Pulmonary artery endothelial cell (primary cell): ENCODE results near the gene TMEM219. TPM values are rescaled to one million over a fixed set of nuclear protein-coding genes. Genes with fewer than 3 reads are reported as not detected.
"Not testable (repeated sequence)": the region's sequence is repeated elsewhere in the genome, so short reads cannot be mapped to it uniquely, and the experiment has no call there.

Source experiments
- DNase-seq: peaks from one replicate; pipeline ENCODE4 v3.0.0-alpha.2; 2011; ENCODE audit warnings: low read depth, low spot score
- total RNA-seq: library from RNA; depleted of rRNA; stranded (reverse); fragments of >200 nt; gene quantifications from 2 replicates; pipeline ENCODE4 v1.2.3, GENCODE V29; 2014

The TMEM219 gene
- total RNA-seq, 1 donor from 2014 or later = 80.9 TPM

DNA sequence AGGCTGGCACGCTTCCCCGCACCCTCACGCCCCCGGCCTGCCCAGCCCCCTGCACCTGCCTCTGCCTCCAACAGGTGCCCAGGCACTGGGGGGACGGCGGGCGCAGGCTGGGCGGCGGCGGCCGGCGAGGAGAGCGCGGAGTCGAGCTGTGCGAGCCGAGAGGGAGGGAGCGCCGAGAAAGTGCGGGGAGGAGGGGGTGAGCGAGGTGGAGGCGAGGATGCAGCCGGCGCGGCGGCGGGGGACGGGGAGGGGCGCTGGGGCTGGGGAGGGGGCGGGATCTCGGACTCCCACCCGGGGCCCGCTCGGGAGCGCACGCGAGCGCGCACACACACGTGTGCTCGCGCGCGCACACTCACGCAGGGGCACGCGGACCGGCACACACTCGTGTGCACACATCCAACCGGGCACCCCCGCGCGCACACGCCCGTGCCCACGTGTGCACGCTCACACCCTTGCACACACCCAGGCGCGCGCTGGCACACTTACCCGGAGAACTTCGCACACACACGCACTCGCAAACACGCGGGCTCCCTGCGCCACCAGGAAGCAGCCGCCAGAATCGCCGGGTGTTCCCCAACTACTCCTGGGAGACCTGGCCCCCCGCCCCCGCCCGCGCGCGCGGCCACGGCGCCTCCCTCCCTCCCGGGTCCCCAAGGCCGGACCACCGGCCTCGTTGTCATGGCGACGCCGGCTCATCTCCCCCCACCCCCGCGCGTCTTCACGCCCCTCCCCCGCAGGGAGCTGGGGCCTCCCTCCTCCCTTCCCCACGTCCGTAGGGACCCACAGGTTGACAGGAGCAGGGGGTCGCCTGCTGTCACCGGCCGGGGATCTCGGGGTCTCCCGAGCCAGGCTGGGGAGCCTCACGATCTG lies 49.2 kb downstream of the TMEM219 start, which contains the start of gene DOC2A:
Gene DOC2A (minus strand): TSS at position 184 of the 870 bp plus-strand sequence. CDS start 805 bp downstream, outside the sequence.
- no peak for DNase-seq

DNA sequence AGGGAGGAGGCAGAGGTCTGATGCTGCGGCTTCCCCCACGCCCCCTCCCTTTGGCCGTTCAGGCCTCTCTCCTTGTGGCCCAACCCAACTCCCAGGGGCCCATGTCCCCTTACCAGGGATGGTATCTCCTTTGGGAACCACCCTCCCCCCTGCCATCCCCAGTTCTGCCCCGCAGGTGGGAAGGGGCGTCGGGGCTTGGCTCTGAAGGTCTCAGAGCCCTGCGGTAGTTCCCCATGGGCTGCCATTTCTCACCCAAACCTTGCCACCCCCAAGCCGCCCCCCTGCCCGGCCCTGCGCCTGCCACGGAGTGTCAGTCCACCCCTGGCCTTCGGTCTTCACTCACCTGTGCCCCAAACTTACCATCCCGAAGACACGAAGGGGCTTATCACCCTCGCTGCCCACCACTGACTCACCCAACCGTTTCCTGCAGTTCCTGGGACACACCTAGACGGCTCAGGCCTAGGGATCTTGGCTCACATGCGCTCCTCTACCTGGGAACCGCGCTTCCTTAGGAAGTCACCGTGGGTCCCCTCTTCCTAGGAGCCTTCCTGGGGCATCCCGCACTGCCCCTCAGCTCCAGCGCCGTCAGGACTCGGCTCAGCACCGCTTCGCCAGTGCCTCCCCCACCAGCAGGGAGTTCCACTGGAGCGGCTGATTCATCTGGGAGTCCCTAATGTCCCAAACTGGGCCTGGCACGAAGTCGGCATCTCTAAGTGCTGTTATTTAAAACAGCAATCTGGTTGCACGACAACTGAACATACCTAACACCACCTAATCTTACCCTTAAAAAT lies 50.0 kb downstream of the TMEM219 start:
- no peak for DNase-seq

DNA sequence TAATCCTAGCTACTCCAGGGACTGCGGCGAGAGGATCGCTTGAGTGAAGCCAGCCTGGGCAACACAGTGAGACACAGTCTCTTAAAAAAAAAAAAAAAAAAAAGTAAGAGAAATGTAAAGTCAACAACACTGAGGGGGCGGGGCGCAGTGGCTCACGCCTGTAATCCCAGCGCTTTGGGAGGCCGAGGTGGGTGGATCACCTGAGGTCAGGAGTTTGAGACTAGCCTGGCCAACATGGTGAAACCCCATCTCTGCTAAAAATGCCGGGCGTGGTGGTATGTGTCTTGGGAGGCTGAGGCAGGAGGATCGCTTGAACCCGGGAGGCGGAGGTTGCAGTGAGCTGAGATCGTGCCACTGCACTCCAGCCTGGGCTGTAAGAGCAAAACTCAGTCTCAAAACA lies 50.7 kb downstream of the TMEM219 start:
- not testable (repeated sequence) for DNase-seq

DNA sequence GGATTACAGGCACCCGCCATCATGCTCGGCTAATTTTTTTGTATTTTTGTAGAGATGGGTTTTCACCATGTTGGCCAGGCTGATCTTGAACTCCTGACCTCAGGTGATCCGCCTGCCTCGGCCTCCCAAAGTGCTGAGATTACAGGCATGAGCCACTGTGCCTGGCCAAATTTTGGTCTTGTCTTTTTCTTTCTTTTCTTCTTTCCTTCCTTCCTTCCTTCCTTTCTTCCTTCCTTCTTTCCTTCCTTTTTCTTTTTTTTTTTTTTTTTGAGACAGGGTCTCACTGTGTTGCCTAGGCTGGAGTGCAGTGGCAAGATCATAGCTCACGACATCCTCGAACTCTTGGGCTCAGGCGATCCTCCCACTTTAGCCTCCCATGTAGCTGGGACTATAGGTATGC lies 53.6 kb downstream of the TMEM219 start:
- not testable (repeated sequence) for DNase-seq

DNA sequence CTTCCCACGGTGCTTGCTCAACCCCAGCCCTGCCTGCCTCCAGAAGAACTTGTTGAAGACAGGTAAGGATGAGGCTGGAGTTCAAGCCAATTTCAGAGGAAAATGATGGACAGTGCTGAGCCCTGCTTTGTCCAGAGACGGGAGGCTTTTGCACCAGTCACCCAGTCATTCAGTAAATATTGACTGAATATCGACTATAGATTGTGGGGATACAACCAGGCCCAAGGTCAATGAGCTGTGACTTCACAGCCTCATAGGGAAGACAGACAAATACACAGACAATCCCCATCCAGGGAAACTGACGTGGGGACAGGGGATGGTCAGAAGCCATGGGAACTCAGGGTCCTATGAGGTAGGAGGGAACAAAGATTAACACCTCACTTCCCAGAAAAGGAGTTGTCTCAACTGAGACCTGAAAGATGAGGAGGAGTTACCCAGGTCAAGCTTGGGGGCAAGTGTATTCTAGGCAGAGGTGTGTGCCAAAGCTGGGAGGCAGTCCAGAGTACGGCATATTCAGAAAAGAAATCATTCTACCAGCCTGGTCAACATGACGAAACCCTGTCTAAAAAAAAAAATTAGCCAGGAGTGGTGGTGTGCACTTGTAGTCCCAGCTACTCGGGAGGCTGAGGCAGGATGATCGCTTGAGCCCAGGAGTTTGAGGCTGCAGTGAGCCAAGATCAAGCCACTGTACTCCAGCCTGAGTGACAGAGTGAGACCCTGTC lies 54.8 kb downstream of the TMEM219 start:
- no peak for DNase-seq

DNA sequence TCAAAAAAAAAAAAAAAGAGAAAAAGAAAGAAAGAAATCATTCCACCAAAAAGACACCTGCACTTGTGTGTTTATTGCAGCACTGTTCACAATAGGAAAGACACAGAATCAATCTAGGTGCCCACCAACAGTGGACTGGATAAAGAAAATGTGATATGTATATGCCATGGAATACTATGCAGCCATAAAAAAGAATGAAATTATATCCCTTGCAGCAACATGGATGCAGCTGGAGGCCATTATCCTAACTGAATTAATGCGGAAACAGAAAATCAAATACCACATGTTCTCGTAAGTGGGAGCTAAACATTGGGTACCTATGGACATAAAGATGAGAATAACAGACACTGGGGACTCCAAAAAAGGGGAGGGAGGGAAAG lies 55.4 kb downstream of the TMEM219 start:
- DNase-seq = no peak

DNA sequence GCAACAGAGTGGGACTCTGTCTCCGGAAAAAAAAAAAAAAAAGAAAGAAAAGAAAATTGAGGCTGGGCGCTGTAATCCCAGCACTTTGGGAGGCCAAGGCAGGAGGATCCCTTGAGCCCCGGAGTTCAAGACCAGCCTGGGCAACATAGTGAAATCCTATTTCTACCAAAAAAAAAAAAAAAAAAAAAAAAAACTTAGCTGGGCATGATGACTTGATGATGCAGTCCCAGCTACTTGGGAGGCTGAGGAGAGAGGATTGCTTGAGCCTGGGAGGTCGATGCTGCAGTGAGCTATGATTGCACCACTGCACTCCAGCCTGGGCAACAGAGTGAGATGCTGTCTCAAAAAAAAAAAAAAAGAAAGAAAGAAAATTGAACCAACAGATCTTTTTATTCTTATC lies 56.1 kb downstream of the TMEM219 start:
- not testable (repeated sequence) for DNase-seq

DNA sequence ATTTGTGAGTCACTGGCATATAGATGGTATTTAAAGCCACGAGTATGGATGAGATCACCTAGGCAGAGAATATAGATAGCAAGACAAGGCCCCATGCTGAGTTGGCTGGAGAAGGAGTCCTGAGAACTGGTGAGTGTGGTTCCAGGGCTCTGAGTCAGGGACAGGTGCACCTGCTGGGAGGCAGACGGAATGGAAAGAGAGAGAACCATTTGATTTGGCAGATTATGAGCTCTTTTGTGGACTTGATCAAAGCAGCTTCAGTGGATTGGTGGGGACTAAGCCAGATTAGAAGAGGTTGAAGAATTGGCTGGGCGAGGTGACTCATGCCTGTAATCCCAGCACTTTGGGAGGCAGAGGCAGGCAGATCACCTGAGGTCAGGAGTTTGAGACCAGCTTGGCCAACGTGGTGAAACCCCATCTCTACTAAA lies 56.9 kb downstream of the TMEM219 start:
- no peak for DNase-seq

Other genes starting within 250 kb of the TMEM219 start
- not detected in 2 replicates for gene C16orf54, start 216.1 kb upstream of the TMEM219 start, total RNA-seq
- not detected in 2 replicates for gene ZG16, start 183.8 kb upstream of the TMEM219 start, total RNA-seq
- 59.4 and 85.2 TPM in 2 replicates for gene KIF22, start 171.3 kb upstream of the TMEM219 start, total RNA-seq
- gene MAZ, start 155.6 kb upstream of the TMEM219 start, total RNA-seq = 267 and 297 TPM in 2 replicates
- 0.66 and 0.71 TPM in 2 replicates for gene PRRT2, start 149.9 kb upstream of the TMEM219 start, total RNA-seq
- 17.4 and 26.1 TPM in 2 replicates for gene PAGR1, start 145.9 kb upstream of the TMEM219 start, total RNA-seq
- gene MVP, start 141.6 kb upstream of the TMEM219 start, total RNA-seq = 433 and 451 TPM in 2 replicates
- 60.3 and 88.5 TPM in 2 replicates for gene CDIPT, start 98.9 kb upstream of the TMEM219 start, total RNA-seq
- gene SEZ6L2, start 62.5 kb upstream of the TMEM219 start, total RNA-seq = 0.53 and 0.73 TPM in 2 replicates
- 0.63 and 1.3 TPM in 2 replicates for gene ASPHD1, start 61.6 kb upstream of the TMEM219 start, total RNA-seq
- gene KCTD13, start 35.9 kb upstream of the TMEM219 start, total RNA-seq = 4.4 and 4.8 TPM in 2 replicates
- 97.0 and 109 TPM in 2 replicates for gene TAOK2, start 11.8 kb downstream of the TMEM219 start, total RNA-seq
- gene HIRIP3, start 33.5 kb downstream of the TMEM219 start, total RNA-seq = 7.5 and 11.2 TPM in 2 replicates
- gene INO80E, start 34.2 kb downstream of the TMEM219 start, total RNA-seq = 19.1 and 24.5 TPM in 2 replicates
- gene DOC2A, start 48.9 kb downstream of the TMEM219 start, total RNA-seq = 0.26 and 0.49 TPM in 2 replicates
- not detected in 2 replicates for gene C16orf92, start 61.1 kb downstream of the TMEM219 start, total RNA-seq
- gene TLCD3B, start 69.2 kb downstream of the TMEM219 start, total RNA-seq = 0.11 and 0.13 TPM in 2 replicates
- gene ALDOA, start 103.7 kb downstream of the TMEM219 start, total RNA-seq = 501 and 602 TPM in 2 replicates
- 271 and 311 TPM in 2 replicates for gene PPP4C, start 113.9 kb downstream of the TMEM219 start, total RNA-seq
- gene TBX6, start 129.8 kb downstream of the TMEM219 start, total RNA-seq = 0.07 and 0.18 TPM in 2 replicates
- gene YPEL3, start 134.1 kb downstream of the TMEM219 start, total RNA-seq = 6.1 and 12.2 TPM in 2 replicates
- gene GDPD3, start 151.5 kb downstream of the TMEM219 start, total RNA-seq = 0.53 and 0.81 TPM in 2 replicates
- 36.6 and 43.7 TPM in 2 replicates for gene MAPK3, start 161.1 kb downstream of the TMEM219 start, total RNA-seq
- gene CORO1A, start 221.5 kb downstream of the TMEM219 start, total RNA-seq = 1.8 and 2.0 TPM in 2 replicates
- 19.9 and 25.6 TPM in 2 replicates for gene BOLA2B, start 231.6 kb downstream of the TMEM219 start, total RNA-seq
- gene SLX1A, start 231.8 kb downstream of the TMEM219 start, total RNA-seq = 30.5 and 55.9 TPM in 2 replicates
- 1.6 and 2.5 TPM in 2 replicates for gene SULT1A3, start 237.2 kb downstream of the TMEM219 start, total RNA-seq